HuH-7.5 (cell line): Measurements from ENCODE around the gene SIRT6.
"Not testable (repeated sequence)": the region's sequence is repeated elsewhere in the genome, so short reads cannot be mapped to it uniquely, and the experiment has no call there.

Experiments used
- DNase-seq: peaks from one replicate; pipeline ENCODE4 v3.0.0; 2011; ENCODE audit warnings: low spot score

SIRT6 gene

GRCh38 chr19:4199699-4200293, 17.4 kb upstream of the SIRT6 start:
- DNase-seq: peak; percentile 79

GRCh38 chr19:4198467-4199126, 16.2 kb upstream of the SIRT6 start:
- DNase-seq: peak; percentile 35

- no peak for DNase-seq
Observed at GRCh38 chr19:4197625-4198466, 15.5 kb upstream of the SIRT6 start.

GRCh38 chr19:4197228-4197624, 14.9 kb upstream of the SIRT6 start:
- DNase-seq: no peak

- no peak for DNase-seq
Observed at GRCh38 chr19:4196587-4197148, 14.3 kb upstream of the SIRT6 start.

GRCh38 chr19:4196009-4196408, 13.6 kb upstream of the SIRT6 start:
- DNase-seq: no peak

GRCh38 chr19:4194353-4194752, 12.0 kb upstream of the SIRT6 start:
- DNase-seq: no peak

- DNase-seq: not testable (repeated sequence)
Observed at GRCh38 chr19:4192537-4192936, 10.2 kb upstream of the SIRT6 start.

GRCh38 chr19:4189641-4190040, 7.3 kb upstream of the SIRT6 start:
- DNase-seq: no peak

- no peak for DNase-seq
Observed at GRCh38 chr19:4187313-4188122, 5.2 kb upstream of the SIRT6 start.

GRCh38 chr19:4186087-4186993, 4.0 kb upstream of the SIRT6 start:
- DNase-seq: peak; percentile 97

GRCh38 chr19:4185413-4186086, 3.2 kb upstream of the SIRT6 start:
- no peak for DNase-seq

- DNase-seq: no peak
Observed at GRCh38 chr19:4184718-4185352, 2.5 kb upstream of the SIRT6 start.

GRCh38 chr19:4183967-4184717, 1.8 kb upstream of the SIRT6 start:
- DNase-seq: no peak

- no peak for DNase-seq
Observed at GRCh38 chr19:4181053-4181508, 1.3 kb downstream of the SIRT6 start.

GRCh38 chr19:4178990-4179389, 3.4 kb downstream of the SIRT6 start:
- DNase-seq: no peak

GRCh38 chr19:4177146-4177545, 5.2 kb downstream of the SIRT6 start:
- no peak for DNase-seq

- no peak for DNase-seq
Observed at GRCh38 chr19:4175669-4175931, 6.8 kb downstream of the SIRT6 start.
